PC-3 (cell line): Measurements from ENCODE around the gene ATP10A.

Experiments
- EZH2 ChIP-seq: fragments of 300-600 bp; sonication (generic); IDR thresholded peaks from one replicate; pipeline ENCODE4 v1.6.1; 2017; ENCODE audit warnings: antibody characterized with exemption, mild to moderate bottlenecking, low read length; ENCODE audit not compliant: unreplicated experiment
- EZH2phosphoT487 ChIP-seq: fragments of 300-600 bp; sonication (generic); IDR thresholded peaks from 2 replicates; pipeline ENCODE4 v1.6.1; 2018; ENCODE audit warnings: mild to moderate bottlenecking, antibody characterized with exemption, low read length, borderline replicate concordance
- TF ChIP-seq, protein P1 (sequence below): fragments of 300-600 bp; sonication (generic); conservative IDR thresholded peaks from 2 replicates; pipeline ENCODE4 v1.5.1; 2017; ENCODE audit warnings: antibody characterized with exemption, low read depth, mild to moderate bottlenecking, low read length

DNA sequence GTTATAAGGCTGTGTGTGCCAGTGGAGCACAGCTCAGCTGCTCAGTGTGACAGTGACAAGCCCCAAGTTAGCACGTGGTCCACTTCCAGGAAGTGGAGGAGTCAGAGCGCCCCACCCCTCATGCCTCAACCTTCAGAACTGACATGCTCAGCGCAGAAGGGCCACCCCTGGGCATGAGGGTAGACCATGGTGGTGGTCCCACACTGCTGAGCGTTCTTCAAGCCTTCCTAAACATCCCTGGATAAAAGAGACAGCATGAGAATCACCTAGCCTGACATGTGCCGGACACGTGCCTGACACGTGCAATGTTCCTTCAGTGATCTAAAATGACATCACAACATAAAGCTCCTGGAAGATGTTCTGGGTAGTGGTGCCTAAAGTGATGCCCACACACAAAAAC is 16.8 kb downstream of the ATP10A start:
- TF ChIP-seq, protein P1, sequence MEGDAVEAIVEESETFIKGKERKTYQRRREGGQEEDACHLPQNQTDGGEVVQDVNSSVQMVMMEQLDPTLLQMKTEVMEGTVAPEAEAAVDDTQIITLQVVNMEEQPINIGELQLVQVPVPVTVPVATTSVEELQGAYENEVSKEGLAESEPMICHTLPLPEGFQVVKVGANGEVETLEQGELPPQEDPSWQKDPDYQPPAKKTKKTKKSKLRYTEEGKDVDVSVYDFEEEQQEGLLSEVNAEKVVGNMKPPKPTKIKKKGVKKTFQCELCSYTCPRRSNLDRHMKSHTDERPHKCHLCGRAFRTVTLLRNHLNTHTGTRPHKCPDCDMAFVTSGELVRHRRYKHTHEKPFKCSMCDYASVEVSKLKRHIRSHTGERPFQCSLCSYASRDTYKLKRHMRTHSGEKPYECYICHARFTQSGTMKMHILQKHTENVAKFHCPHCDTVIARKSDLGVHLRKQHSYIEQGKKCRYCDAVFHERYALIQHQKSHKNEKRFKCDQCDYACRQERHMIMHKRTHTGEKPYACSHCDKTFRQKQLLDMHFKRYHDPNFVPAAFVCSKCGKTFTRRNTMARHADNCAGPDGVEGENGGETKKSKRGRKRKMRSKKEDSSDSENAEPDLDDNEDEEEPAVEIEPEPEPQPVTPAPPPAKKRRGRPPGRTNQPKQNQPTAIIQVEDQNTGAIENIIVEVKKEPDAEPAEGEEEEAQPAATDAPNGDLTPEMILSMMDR, result no peak
- TF ChIP-seq EZH2 (no peak), EZH2phosphoT487 (no peak)
